ENCODE results near the gene CLINT1. TPM values are rescaled to one million over a fixed set of nuclear protein-coding genes. Genes with fewer than 3 reads are reported as not detected.

The CLINT1 gene
- total and polyA plus RNA-seq, 2 of the 4 experiments (the other 2 are of a cell fraction) = 144 to 146 TPM

DNA sequence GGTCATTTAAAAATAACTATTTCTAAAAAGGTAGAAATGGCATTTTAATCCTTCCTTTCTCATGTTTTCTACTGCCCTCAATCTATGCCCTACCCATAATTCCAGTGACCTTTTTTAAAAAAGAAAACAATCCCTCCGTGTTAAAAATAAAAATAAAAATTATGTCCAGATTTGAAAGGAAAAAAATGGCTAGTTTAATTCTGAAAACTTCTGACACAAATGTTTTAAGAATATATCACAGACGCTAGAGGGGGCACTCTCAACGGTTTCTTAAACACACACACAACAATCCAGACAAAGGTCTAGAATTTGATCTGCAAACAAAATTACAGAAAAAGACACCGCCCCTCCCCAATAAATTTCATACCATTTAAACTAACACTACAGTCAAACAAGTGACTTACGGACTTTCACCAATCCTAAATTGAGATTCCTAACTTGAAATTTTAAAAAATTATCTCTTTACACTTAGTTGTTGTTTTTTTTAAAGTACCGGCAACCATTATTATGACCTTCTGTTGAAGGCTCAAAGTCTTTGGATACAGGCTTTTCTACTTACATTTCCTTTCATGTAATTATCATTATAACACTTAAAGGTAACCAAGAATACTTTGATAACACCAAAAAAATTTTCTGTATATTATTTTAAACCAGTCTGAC is 38.2 kb downstream of the CLINT1 start:
- Histone ChIP-seq H2BK5ac (ENCODE audit: low read depth, low read length, poor library complexity, severe bottlenecking) (no peak overlapping the region), H3K4me2 (ENCODE audit: low read depth, low read length) (no peak overlapping the region), H3K4ac (ENCODE audit: low read depth, low read length) (no peak overlapping the region), H3K23ac (ENCODE audit: low read depth, low read length) (no peak overlapping the region), H3K4me3 (ENCODE audit: insufficient read depth, low read depth, low read length) (no peak overlapping the region), H3K36me3 (ENCODE audit: control insufficient read depth, insufficient read depth, low read length) (peaks cover 2% of the 10 kb centered on the region; the same call in 1 of the 2 replicates), H3K9me1 (ENCODE audit: insufficient read depth, low read length) (peaks cover 5% of the 10 kb centered on the region; the same call in 1 of the 2 replicates), H4K91ac (ENCODE audit: insufficient read depth, low read depth, low read length) (no peak overlapping the region), H2AK5ac (ENCODE audit: low read depth, low read length) (no peak overlapping the region), H3K14ac (replicated peaks; ENCODE audit: low read depth, low read length) (no peak overlapping the region), H3K56ac (ENCODE audit: extremely low read depth, insufficient read depth, low read length) (no peak overlapping the region), H2BK15ac (ENCODE audit: low read depth, low read length) (no peak overlapping the region), H2AFZ (replicated peaks; ENCODE audit: low read length, poor library complexity) (no peak overlapping the region), H2BK20ac (ENCODE audit: low read depth, low read length) (no peak overlapping the region), H4K8ac (ENCODE audit: low read depth in 2 of 2, low read length in 2 of 2) (no peak overlapping the region; a peak in 1 of 4 replicates), H3K18ac (ENCODE audit: low read depth, low read length) (no peak overlapping the region), H3K9ac (ENCODE audit: low read depth, low read length) (no peak overlapping the region), H4K20me1 (ENCODE audit: insufficient read depth, low read length) (peaks cover 49% of the 10 kb centered on the region), H2BK120ac (ENCODE audit: low read depth, low read length) (no peak overlapping the region), H3K27me3 (ENCODE audit: control insufficient read depth, insufficient read depth, low read length) (no peaks in the 10 kb centered on the region), H2AK9ac (replicated peaks; ENCODE audit: low read depth, low read length, poor library complexity) (no peak overlapping the region), H3K27ac (ENCODE audit: insufficient read depth, low read length) (no peak overlapping the region), H3K9me3 (ENCODE audit: control insufficient read depth, insufficient read depth, low read length) (no peaks in the 10 kb centered on the region), H3K4me1 (ENCODE audit: control insufficient read depth, insufficient read depth, low read length) (peaks cover 13% of the 10 kb centered on the region), H4K5ac (ENCODE audit: low read depth, low read length) (no peak overlapping the region), H3K79me1 (ENCODE audit: low read depth in 1 of 2, low read length in 2 of 2) (peaks cover 10 to 43% of the 10 kb centered on the region in 2 experiments)
- intact Hi-C loops (cut with micrococcal nuclease) = loop anchor here (1.0 to 10.0 kb wide), 4 partner anchors 128 to 1312 kb away; no protein-coding TSS in a partner anchor
- ChIA-PET CTCF (interaction anchor here (0.8 to 1.3 kb wide), 4 partner anchors 11 to 128 kb away, joined by 3 to 7 read pairs (median 4); no protein-coding TSS in a partner anchor), POLR2A (ENCODE audit: unreplicated experiment) (no interaction called here)
- peak; percentile 29; the same call in 1 of the 2 replicates for TF ChIP-seq RAD21 (IDR thresholded peaks at IDR 0.05; ENCODE audit: low read length)
- TF ChIP-seq POLR2A (IDR thresholded peaks at IDR 0.05; ENCODE audit: low read depth, low read length) = no peak
- TF ChIP-seq, protein P1, sequence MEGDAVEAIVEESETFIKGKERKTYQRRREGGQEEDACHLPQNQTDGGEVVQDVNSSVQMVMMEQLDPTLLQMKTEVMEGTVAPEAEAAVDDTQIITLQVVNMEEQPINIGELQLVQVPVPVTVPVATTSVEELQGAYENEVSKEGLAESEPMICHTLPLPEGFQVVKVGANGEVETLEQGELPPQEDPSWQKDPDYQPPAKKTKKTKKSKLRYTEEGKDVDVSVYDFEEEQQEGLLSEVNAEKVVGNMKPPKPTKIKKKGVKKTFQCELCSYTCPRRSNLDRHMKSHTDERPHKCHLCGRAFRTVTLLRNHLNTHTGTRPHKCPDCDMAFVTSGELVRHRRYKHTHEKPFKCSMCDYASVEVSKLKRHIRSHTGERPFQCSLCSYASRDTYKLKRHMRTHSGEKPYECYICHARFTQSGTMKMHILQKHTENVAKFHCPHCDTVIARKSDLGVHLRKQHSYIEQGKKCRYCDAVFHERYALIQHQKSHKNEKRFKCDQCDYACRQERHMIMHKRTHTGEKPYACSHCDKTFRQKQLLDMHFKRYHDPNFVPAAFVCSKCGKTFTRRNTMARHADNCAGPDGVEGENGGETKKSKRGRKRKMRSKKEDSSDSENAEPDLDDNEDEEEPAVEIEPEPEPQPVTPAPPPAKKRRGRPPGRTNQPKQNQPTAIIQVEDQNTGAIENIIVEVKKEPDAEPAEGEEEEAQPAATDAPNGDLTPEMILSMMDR (conservative IDR thresholded peaks at IDR 0.05; ENCODE audit: low read depth, low read length) = peak; percentile 61
- peak; percentile 22; the same call in 1 of the 2 replicates for TF ChIP-seq SMC3 (IDR thresholded peaks at IDR 0.05; ENCODE audit: low read depth, low read length)
- dilution Hi-C loops (cut with HindIII; ENCODE audit: low sequenced_read_pairs, unreplicated experiment) = loop anchor here (25.0 kb wide), 1 partner anchor 192 kb away; no protein-coding TSS in a partner anchor
- no TSS peak for BruUV-seq (replicated peaks)
- DNase-seq (peak; percentile 65), ATAC-seq (ENCODE audit: low read depth) (peak; percentile 20; the same call in 1 of the 2 replicates)
- no CpG with 5 or more reads among the region's 6 CpGs for WGBS, 2 experiments (ENCODE audit: extremely low coverage in 2 of 2, insufficient read length in 1 of 2)
- in situ Hi-C loops (cut with MboI; ENCODE audit: low sequenced_read_pairs) = no loop called here

Data from IMR-90 (cell line).